Right atrium auricular region (tissue), 2 donors: ENCODE data around the gene PTPRO. TPM values are rescaled to one million over a fixed set of nuclear protein-coding genes. Genes with fewer than 3 reads are reported as not detected.

Source experiments
- DNase-seq: peaks from one replicate; pipeline ENCODE4 v3.0.0-alpha.2; 2019; ENCODE audit warnings: low spot score
- H3K27ac ChIP-seq, 2 donors: fragments of 200-600 bp; sonication (generic); 1 replicate in 1 of 2; 2 replicates in 1 of 2; pipeline ENCODE4 v1.5.1; 2016 to 2019
- H3K27me3 ChIP-seq, 2 donors: fragments of 200-600 bp; sonication (generic); one replicate each; pipeline versions ENCODE4 v1.5.1 to v1.6.0; 2017 to 2019
- H3K36me3 ChIP-seq: fragments of 200-600 bp; sonication (generic); one replicate; pipeline ENCODE4 v1.5.1; 2016
- H3K4me1 ChIP-seq, 2 donors: fragments of 200-600 bp; sonication (generic); one replicate each; pipeline versions ENCODE4 v1.5.1 to v1.6.0; 2017 to 2019
- H3K4me3 ChIP-seq, 2 donors: fragments of 200-600 bp; sonication (generic); 1 replicate in 1 of 2; 2 replicates in 1 of 2; pipeline ENCODE4 v1.5.1; 2017 to 2019; ENCODE audit warnings: mild to moderate bottlenecking in 1 of 2, moderate library complexity in 1 of 2
- H3K9me3 ChIP-seq, 2 donors: fragments of 200-600 bp; sonication (generic); one replicate each; pipeline ENCODE4 v1.5.1; 2019
- CTCF ChIP-seq, 2 donors: fragments of 200-600 bp; sonication (generic); IDR thresholded peaks; one replicate each; pipeline ENCODE4 v1.5.1; 2019; ENCODE audit warnings: antibody characterized with exemption in 2 of 2
- total RNA-seq, 2 donors: library from RNA; depleted of rRNA; stranded (reverse); fragments of >200 nt; gene quantifications; one replicate each; pipeline ENCODE4 v1.1.0, GENCODE V29; 2016

PTPRO gene
- total RNA-seq, 2 donors from 2014 or later = 0.30 to 2.9 TPM

- TF ChIP-seq CTCF (IDR thresholded peaks at IDR 0.05) = no peak
- Histone ChIP-seq H3K27ac (peak overlapping the region; percentile 2 to 4), H3K4me3 (no peak overlapping the region), H3K4me1 (peaks cover 0 to 17% of the 10 kb centered on the region in 2 donors), H3K27me3 (no peaks in the 10 kb centered on the region), H3K36me3 (peaks cover 15% of the 10 kb centered on the region), H3K9me3 (no peaks in the 10 kb centered on the region)
- no peak for DNase-seq
Measured at GRCh38 chr12:15636060-15636890, 314.0 kb downstream of the PTPRO start.

- Histone ChIP-seq H3K4me3 (no peak overlapping the region), H3K27me3 (no peaks in the 10 kb centered on the region)
Measured at GRCh38 chr12:15638231-15638630, 315.9 kb downstream of the PTPRO start.

GRCh38 chr12:15644700-15645099, 322.4 kb downstream of the PTPRO start:
- H3K36me3 ChIP-seq = peaks cover 42% of the 10 kb centered on the region
- no peak for DNase-seq
- TF ChIP-seq CTCF (IDR thresholded peaks at IDR 0.05) = no peak

More at GRCh38 chr12:15638231-15638630, 315.9 kb downstream of the PTPRO start:
- peaks cover 13% of the 10 kb centered on the region for H3K36me3 ChIP-seq
- H3K4me1 ChIP-seq = peaks cover 0 to 13% of the 10 kb centered on the region in 2 donors
- no peaks in the 10 kb centered on the region for H3K9me3 ChIP-seq
- H3K27ac ChIP-seq = peak overlapping the region; percentile 10 to 63
- no peak for DNase-seq
- TF ChIP-seq CTCF (IDR thresholded peaks at IDR 0.05) = no peak

GRCh38 chr12:15646581-15646980, 324.3 kb downstream of the PTPRO start:
- no peak overlapping the region for H3K27ac ChIP-seq

More at GRCh38 chr12:15644700-15645099, 322.4 kb downstream of the PTPRO start:
- no peaks in the 10 kb centered on the region for H3K4me1 ChIP-seq
- H3K27ac ChIP-seq = no peak overlapping the region
- H3K4me3 ChIP-seq = no peak overlapping the region
- H3K27me3 ChIP-seq = no peaks in the 10 kb centered on the region
- H3K9me3 ChIP-seq = no peaks in the 10 kb centered on the region

More at GRCh38 chr12:15646581-15646980, 324.3 kb downstream of the PTPRO start:
- peaks cover 33% of the 10 kb centered on the region for H3K36me3 ChIP-seq
- no peak for TF ChIP-seq CTCF (IDR thresholded peaks at IDR 0.05)
- no peaks in the 10 kb centered on the region for H3K27me3 ChIP-seq
- H3K9me3 ChIP-seq = no peaks in the 10 kb centered on the region
- H3K4me1 ChIP-seq = no peaks in the 10 kb centered on the region
- no peak overlapping the region for H3K4me3 ChIP-seq
- DNase-seq = no peak

Other genes with a start within 250 kb of the PTPRO start
- gene RERG, start 101.1 kb upstream of the PTPRO start, total RNA-seq = 10 to 100 TPM in 1 of 2 donors, 1 to 10 TPM in 1; 9.9 to 12.4 TPM